Peyer's patch (tissue), 4 donors: ENCODE measurements around the gene C20orf96.

Source experiments
- CTCF ChIP-seq, 6 experiments: fragments of 450-650 bp in 4 of 6; fragments of 200-600 bp in 2 of 6; sonication (generic) in 1 of 6; IDR thresholded peaks; one replicate each; pipeline ENCODE4 v1.5.1; 2017 to 2019; ENCODE audit warnings: antibody characterized with exemption in 6 of 6, mild to moderate bottlenecking in 3 of 6, moderate library complexity in 1 of 6
- POLR2A ChIP-seq, 2 donors: fragments of 450-650 bp; IDR thresholded peaks; one replicate each; pipeline ENCODE4 v1.5.1; 2017; ENCODE audit warnings: antibody characterized with exemption in 2 of 2, mild to moderate bottlenecking in 2 of 2, moderate library complexity in 2 of 2

GRCh38 chr20:263701-264100, 26.8 kb downstream of the C20orf96 start:
- no peak for TF ChIP-seq CTCF (IDR thresholded peaks at IDR 0.05)
- TF ChIP-seq POLR2A (IDR thresholded peaks at IDR 0.05) = no peak
